Stromal cell of bone marrow (primary cell): Measurements from ENCODE around the gene NEUROD6.
A peak's percentile ranks its signal among the peaks of the same experiment; 100 is the strongest.

Experiments used
- DNase-seq: peaks from one replicate; pipeline ENCODE4 v3.0.0-alpha.2; 2012; ENCODE audit warnings: low read depth

NEUROD6 gene

DNA sequence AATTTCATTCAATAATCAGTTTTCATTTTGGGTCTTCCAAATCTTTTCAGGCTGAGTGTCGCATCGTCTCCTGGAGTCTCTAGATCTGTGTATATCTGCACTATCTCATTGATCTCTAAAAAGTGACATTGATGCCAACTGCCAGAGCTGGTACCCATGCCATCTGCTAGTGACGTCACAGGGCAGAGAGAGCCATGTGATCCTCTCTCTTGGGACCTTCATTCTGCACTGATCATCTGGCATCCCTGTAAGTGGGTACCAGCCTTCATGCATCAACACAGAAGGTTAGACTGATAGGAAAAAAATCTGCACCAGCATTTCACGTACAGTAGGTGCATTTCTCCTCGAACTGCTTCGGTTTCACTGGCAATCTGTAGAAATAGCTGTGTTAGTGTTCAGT lies at the start of gene NEUROD6:
Gene NEUROD6 (minus strand): TSS at position 124 of the 400 bp plus-strand sequence. CDS start 1,458 bp downstream, outside the sequence.
- DNase-seq = no peak

DNA sequence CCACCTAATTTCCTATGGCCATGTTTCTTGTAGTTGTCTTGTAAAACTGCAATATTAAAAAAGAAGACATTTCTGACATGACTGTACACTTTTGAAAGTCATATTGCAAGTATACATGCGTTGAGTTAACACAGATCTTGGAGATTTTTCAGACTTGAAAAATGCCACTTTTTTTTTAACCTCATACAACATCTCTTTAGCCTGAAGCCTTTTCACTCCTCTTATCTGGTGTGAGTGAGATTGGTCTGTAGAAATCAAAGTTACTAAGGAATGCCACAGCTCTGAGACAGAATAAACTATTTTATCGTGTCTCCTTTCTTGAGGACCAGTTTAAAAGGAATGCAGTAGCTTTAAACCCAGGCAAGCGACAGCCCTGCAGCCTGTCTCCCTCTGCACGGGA lies 43.9 kb upstream of the NEUROD6 start:
- DNase-seq = no peak

DNA sequence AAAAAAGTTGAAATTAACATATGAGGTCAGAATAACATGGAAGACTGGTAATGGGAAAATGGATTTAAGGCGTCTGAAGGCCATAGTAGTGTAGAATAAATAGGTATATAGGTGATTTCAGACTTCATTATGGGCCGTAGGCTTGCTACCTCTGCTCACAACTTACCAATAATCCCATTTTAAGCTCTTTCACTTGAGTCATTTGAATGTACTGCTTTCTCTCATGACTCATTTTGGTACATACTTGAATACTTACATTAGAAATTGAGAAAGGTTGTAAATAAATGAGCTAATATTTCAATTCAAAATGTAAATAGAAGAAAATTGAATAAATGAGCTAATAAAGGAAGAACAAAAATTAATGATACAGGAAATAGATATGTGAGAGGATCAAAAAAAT lies 42.2 kb upstream of the NEUROD6 start:
- no peak for DNase-seq

DNA sequence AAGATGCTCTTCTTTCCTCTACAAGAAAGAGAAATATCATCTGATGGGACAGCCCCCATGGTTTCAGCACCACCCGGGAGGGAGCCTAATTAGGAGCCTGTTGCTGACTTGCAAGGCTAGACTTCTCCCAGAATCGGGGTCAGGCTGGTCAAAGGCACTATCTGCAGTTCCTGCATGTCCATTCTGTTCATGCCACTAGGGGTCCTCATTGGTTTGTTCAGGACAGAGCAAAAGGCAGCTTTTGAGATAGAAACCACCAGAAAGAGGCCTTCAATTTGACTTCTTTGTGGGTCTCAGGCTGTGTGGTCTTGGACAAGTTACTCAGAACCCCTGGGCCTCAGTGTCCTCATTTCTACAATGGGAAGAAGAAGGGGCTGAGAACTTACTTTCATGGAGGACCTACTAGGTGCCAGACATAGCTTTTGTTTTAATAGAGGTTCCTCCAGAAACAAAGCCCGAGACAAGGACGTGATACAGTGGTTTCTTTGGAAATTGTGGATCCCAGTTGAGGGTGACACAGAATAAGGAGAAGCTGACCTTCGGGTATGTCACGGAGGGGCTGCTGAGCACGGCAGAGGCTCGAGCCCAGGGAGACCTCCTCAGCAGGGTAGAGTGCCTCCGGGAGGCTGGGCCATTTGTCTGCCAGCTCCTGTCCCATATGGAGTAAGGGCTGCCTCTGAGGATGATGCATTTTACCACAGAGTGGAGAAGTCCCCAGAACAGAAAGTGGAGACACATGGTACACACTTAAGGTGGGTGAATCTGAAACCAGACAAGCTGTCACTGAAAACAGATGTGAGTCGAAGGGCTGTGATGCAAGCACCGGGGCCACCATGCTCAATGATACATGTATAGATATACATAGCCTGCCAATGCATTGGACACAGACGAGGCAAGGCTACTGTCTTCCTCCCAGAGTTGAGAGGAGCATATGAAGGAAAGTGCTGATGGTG lies 33.1 kb upstream of the NEUROD6 start:
- DNase-seq = peak; percentile 28

DNA sequence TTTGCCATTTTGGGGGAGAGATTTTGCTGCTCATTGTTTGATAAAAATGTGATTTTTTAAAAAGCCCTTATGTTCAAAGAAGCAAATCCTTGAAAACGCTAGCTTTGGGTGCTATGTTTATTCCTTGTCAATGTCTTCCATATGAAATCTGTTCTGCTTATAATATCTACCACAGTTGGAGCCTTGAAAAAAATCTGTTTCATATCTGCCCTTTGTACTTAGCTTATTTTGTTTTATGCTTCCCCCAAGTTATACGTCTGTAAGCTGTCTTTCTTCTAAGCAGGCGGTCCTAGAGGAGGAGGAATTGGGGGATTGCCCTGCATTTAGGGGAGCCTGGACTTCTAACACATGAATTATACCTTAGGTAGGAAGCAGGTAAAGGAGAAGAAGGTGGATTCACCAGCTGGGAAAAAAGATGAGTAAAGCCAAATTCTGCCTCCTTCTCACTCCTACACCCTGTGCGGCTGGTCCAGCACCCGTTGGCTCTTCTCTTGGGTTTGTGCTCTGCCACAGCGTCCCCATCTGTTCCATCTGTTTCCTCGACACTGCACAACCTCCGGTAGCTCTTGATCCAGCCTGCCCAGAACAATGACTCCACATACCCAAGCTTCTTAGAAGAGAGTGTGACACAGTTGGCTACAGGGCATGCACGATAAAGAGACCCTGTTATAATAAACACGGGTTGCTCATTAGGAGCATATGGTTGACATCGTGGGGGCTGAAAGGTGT lies 31.9 kb upstream of the NEUROD6 start:
- no peak for DNase-seq

DNA sequence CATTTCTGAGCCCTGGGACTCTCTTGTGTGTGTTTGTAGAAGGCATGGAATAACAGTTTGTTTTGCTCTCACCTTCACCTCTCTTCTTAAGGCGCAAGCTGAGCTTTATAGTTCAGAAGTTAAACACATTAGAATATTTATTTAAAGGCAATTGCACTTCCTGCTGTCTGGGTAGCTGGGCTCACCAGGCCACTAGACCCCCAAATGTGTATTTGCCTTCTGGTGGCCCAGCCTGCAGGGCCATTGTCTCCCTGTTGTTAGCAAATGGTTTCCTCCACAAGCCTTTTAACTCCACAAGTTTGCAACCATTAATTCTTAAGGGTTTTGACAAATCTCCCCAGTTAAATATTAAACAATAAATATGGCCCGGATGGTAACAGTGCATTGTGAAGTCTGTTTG lies 31.1 kb upstream of the NEUROD6 start:
- DNase-seq = no peak

DNA sequence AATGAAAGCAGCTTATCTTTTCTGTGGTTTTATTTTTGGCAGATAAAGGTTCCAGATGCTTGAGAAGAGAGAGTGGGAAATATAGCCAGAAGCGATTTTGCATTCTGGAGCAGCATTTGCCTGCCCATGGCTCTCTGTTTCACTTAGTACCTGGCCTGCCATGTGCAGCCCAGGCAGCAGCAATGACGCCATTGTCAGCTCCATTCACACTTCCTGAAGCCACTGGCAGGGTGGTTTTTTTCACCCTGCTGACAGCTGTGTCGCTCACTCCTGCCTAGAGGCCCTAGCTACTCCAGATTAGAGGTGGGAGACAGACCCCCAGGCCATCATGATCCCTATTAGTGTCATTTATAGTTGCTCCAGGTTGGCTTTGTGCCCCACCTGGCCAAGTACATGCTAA lies 30.1 kb upstream of the NEUROD6 start:
- DNase-seq = no peak

DNA sequence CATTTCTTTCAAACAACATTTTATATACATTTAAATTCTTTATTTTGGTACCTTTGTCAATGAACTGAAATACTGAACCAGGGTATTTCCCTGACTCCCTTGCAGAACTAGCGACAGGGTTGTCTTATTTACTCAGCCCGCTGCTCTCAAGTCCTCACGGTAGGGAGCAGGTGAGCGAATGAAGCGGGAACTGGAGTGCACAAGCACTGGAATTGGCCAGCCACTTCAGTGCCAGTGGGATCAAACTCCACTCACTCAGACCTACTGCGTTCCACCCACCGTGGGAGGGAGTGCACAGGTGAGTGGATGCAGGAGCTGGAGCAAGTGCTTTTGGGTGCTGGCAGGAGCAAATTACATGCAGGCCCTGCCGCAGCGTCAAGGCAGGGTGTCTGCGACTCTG lies 28.1 kb upstream of the NEUROD6 start:
- no peak for DNase-seq

DNA sequence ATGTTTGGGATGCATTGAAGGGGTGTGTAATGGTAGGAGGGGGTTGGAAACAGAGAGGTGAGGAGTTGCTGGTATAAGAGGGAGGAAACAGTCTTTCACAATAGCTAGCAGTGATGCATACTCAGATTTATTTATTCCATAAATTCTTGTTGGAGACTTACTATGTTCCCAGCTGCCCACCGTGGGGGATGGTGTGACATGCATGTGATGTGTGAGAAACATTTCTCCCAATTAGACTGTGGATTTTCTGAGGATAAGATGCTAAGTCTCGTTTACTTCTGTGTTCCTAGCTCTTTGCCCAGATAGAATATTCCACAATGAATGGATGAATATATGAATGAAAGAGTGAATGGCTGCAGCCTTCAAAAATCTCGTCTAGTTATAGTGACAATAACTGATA lies 23.0 kb upstream of the NEUROD6 start:
- DNase-seq = no peak

DNA sequence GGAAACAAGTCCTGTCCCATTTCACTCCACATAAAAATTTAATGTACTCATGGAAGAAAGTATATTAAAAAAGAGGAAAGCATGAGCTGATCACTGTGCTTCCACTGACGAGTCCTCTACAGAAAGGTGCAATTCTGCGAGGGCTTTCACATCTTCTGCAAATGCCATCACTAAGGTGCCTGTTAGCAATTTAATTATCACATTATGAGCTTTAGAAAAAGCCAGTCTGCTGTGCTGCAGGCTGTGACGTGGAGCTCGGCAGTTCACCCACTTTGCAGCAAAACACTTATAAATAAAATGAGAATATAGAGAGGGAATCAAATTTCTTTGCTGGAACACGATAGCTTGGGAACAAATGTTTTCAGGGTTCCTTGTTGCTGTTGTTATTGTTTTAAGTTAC lies 22.5 kb upstream of the NEUROD6 start:
- no peak for DNase-seq

DNA sequence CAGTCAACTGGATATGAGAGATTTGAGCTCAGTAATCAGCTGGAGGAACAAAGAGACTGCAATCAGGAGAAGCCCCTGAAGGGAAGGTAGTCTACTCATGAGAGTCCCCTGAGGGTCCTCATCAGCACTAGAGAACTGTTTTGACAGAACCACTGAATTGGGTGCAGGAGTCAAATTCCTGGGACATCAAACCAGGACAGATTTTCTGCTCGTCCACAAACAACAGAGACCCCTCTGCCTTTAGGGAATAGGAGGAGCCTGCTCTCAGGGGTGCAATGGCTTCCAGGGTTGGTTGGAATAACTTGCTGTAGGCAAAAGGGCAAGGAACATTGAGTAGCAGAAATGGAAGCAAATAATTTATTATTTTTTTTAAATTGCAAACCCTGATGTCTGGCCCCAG lies 21.9 kb upstream of the NEUROD6 start:
- DNase-seq = no peak

DNA sequence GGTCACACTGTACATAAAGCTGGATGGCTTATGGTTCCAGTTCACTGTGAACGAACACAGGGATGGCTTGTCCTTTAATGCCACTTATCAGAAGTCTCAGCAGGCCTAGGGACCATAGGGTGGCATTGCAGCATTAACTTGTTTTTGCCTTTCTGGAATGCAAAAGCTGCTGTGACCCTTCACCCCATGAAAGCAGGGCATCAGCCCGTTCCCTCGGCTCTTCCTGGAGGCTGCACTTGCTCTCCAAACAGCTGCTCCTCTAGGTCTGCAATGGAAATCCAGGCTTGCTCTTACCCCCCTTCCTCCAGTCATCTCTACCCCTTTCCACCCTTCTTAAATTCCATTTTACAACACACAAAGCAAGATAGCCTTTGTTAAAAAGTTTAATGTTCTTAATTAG lies 17.9 kb upstream of the NEUROD6 start:
- DNase-seq = no peak

DNA sequence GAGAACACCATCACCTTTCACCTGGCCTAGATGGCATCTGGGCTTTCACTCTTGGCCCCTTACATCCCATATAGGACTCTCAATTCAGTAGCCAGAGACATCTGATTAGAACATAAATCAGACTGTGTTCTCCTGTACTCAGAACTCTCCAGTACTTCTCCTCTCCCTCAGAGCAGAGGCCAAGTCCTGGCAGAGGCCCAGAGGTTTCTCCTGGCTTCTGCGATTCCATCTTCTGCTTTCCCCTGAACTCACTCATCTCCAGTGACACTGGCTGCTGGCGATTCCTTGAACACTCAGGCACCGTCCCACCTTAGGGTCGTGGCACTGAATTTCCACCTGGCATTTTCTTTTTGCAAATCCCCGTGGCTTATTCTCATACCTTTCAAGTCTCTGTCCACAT lies 4.9 kb upstream of the NEUROD6 start:
- DNase-seq = no peak

DNA sequence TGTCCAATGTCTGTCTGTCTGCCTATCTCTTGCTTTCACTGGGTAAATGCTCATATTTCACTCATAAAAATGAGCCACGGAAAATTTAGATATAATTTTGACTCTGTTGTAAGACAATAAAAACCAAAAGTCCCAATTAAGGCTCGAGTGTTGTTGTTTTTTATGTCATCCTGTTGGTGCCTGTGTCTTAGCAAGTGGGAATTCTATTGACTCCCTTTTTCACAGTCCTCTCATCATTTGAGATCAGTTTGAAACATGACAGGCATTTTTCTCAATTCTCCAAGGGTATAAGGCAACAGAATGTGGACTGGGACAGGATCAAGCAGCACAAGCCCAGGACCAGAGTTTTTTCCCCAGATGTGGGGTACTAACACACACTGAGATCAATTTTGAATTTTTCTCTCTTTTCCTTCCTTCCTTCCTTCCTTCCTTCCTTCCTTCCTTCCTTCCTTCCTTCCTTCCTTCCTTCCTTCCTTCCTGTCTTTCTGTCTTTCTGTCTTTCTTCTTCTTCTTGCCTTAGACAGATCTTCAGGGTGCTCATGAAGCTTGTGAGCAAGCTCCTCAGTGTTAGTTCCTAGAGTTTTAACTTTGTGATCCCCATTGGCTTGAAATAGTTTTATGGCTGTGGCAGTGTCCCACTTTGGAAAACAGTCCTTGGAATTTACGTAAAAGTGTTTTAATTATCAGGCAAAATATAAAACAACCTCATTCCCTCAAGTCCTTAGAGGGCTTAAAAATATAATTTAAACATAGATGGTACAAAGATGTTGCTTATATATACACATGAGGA lies 3.2 kb upstream of the NEUROD6 start:
- DNase-seq = no peak

DNA sequence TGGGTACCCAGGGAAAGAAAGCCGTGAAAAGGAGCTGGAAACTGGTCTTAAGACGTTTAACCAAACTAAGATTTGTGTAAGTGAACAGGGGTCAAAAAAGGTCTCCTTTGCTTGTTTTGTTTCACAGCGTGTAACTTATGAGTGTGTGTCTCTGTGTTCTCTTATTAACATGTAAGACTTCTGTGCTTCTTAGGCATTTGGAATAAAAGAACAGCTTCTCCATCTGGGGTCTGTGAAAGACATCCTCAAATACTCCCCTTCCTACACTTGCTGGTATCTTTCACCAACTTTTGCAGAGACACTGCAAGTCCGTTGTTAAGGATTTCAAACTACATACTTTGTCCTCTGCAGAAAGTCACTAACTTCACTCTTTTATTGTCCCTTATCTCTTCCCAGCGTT lies 615 bp upstream of the NEUROD6 start:
- no peak for DNase-seq

DNA sequence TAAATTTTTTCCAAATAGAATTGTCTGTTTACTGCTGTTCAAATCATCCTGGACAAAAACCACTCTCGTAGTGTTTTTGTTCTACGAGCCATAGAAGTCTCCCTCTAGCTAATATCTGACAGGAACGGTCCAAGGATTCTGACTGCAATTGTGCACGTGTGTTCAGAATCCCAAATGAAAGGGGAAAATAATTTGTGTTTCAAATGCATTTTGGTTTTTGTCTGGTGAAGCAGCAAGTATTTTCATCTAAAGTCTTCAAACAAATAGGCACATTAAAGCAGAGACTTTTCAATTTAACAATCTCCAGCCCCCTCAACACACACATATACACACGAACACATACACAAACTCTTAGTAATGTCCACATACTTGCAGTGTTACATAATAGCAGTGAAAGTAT lies 475 bp downstream of the NEUROD6 start:
- DNase-seq = no peak

DNA sequence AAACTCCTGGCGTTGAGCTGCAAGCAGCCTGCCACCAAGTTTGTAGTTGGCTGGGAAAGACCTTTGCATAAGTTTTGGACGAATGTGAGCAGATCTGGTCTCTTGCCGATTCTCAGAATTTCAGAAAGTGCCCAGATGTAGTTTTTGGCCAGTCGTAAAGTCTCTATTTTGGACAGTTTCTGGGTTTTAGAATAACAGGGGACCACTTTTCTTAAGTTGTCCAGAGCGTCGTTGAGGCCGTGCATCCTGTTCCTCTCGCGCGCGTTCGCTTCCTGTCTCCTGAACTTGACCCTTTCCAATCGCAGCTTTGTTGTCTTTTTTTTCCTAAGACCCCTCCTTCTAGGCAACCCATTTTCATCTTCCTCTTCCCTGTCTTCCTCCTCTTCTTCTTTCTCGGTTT lies 1.8 kb downstream of the NEUROD6 start:
- no peak for DNase-seq

DNA sequence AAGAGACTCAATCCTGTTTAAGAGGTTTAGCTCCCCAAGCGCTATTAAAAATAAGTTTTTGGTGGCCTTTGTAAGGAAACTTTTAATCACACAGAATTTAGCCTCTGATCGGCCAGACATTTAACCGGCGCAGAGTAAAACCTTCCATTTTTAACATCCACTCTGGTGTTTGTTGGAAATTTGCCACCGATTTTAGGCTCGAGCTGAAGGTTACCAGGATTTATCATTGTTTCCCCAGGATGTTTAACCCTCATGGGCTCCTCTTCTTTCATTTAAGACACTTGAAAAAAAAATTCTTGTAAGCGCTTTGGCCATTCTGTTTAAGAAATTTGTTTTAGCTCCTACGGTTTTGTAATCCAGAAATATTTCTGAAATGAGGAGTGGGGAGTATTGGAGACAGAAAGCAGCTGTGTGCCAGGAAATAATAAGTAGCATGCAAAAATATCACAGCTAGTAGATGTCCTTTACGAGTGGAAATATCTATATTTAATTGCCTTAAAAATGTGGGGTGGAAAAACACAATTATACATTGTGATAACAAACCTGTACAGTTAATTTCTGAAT lies 3.4 kb downstream of the NEUROD6 start:
- no peak for DNase-seq

DNA sequence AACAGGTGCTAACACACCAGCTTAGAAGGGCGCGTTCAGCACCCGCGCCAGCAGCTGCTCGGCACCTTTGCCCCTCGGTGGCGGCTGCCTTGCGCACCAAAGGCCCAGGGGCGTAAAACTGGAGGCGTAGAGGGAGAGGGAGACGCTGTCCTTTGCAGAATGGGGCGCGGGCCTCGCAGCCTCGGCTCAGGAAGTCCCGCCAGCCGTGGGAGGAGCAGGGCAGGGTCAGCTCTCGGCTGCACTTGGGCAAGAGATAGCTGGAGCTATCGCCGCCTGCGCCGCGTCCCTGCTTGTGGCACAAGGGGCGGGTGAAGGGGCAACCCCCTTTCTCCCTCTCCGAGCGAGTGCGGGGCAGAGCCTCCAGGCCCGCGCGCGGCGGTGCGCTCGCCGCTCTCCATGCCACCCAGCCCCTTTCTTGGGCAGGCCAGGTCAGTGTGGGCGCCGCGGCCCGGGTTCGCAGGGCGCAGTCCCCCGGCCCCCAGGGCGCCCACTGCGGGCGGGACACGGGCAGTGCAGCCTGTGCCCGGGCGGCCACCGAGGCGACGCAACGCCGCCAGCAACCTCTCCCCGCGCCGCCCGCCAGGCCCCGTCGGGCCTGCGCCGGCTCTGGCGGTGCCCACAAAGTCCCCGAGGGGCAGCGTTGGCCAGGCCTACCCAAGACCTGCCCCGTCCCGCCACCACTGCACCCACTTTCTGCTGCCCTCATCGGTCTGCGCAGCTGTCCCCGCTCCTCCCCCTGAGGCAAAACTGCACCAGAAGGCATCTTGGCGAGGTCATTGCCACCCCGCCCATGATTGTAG lies 4.1 kb downstream of the NEUROD6 start:
- DNase-seq = no peak

DNA sequence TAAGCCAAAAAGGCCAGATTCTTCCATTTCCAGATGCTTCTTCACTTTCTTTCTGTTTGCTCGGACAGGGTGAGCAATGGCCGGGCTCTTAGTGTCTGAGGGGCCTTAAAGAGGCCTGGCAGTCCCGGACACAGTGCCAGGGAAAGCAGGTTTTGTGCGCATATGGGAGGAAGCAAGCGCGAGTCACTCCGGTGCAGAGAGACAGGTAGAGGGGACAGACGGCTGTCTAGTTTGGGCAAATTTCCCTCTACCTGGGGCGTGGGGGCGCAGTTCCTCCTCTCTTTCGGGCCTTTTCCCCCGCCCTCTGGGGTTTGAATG lies 4.7 kb downstream of the NEUROD6 start:
- DNase-seq = no peak

DNA sequence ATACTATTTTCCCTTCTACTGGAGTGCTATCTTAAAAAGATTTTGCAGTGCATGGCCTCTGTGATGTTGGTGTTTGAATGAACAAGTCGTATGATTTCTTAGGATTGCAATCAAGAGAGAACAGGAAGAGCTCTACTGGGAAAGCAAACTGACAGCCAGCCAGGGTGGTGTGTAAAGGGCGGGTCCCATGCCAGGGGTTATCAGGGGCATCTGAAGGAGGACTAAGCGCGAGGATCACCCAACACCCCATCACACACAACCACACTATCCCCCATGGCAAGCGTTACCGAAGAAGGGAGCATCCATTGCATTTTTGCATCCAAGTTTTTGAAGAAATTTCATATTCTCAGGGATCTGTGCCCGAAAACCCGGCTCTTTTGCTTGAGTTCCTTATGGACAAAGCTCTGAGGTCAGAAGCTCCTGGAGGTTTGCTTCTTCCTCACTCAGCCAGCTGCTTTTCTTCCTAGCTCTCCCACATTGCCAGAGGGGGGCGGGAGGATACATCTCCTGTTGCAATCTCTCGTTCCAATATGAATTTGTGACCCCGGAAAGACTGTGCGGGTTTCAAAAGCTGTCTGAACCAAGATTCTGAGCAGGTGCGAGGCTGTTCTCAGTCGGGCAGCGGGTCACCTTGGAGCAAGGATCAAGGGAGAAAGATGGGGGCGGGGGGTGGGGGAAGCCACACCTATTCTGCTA lies 5.2 kb downstream of the NEUROD6 start:
- DNase-seq = no peak
